DOHH2 (cell line): ENCODE data around the gene FAM43B.

Experiments used
- EZH2phosphoT487 ChIP-seq: fragments of 200-600 bp; sonication (generic); IDR thresholded peaks from 2 replicates; pipeline ENCODE4 v1.6.1; 2017; ENCODE audit warnings: borderline replicate concordance, mild to moderate bottlenecking, antibody characterized with exemption, low read length, moderate library complexity, mixed read lengths
- TF ChIP-seq, protein P1 (sequence below): fragments of 200-600 bp; sonication (generic); IDR thresholded peaks from one replicate; pipeline ENCODE4 v1.5.1; 2014; ENCODE audit warnings: antibody characterized with exemption, mild to moderate bottlenecking, low read depth, low read length; ENCODE audit not compliant: poor library complexity, severe bottlenecking

GRCh38 chr1:20593756-20594155, 41.4 kb downstream of the FAM43B start:
- TF ChIP-seq, protein P1, sequence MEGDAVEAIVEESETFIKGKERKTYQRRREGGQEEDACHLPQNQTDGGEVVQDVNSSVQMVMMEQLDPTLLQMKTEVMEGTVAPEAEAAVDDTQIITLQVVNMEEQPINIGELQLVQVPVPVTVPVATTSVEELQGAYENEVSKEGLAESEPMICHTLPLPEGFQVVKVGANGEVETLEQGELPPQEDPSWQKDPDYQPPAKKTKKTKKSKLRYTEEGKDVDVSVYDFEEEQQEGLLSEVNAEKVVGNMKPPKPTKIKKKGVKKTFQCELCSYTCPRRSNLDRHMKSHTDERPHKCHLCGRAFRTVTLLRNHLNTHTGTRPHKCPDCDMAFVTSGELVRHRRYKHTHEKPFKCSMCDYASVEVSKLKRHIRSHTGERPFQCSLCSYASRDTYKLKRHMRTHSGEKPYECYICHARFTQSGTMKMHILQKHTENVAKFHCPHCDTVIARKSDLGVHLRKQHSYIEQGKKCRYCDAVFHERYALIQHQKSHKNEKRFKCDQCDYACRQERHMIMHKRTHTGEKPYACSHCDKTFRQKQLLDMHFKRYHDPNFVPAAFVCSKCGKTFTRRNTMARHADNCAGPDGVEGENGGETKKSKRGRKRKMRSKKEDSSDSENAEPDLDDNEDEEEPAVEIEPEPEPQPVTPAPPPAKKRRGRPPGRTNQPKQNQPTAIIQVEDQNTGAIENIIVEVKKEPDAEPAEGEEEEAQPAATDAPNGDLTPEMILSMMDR = no peak
- TF ChIP-seq EZH2phosphoT487 = no peak
